Ascending aorta (tissue), 2 donors: Measurements from ENCODE around the gene RALGAPA1. TPM values are rescaled to one million over a fixed set of nuclear protein-coding genes. Genes with fewer than 3 reads are reported as not detected.

Experiments used
- DNase-seq, 2 donors: peaks; one replicate each; pipeline ENCODE4 v3.0.0-alpha.2; 2019; ENCODE audit warnings: low spot score in 2 of 2
- H3K27ac ChIP-seq, 2 donors: fragments of 200-600 bp; sonication (generic); one replicate each; pipeline ENCODE4 v1.5.1; 2016 to 2017; ENCODE audit warnings: mild to moderate bottlenecking in 1 of 2
- H3K27me3 ChIP-seq: fragments of 200-600 bp; sonication (generic); one replicate; pipeline ENCODE4 v1.5.1; 2017
- H3K36me3 ChIP-seq, 2 donors: fragments of 200-600 bp; sonication (generic); one replicate each; pipeline ENCODE4 v1.5.1; 2016
- H3K4me1 ChIP-seq, 2 donors: fragments of 200-600 bp; sonication (generic); one replicate each; pipeline ENCODE4 v1.5.1; 2016 to 2017; ENCODE audit warnings: mild to moderate bottlenecking in 1 of 2
- H3K4me3 ChIP-seq, 2 donors: fragments of 200-600 bp; sonication (generic); one replicate each; pipeline ENCODE4 v1.5.1; 2016 to 2017; ENCODE audit warnings: mild to moderate bottlenecking in 1 of 2
- H3K9me3 ChIP-seq, 2 donors: fragments of 200-600 bp; sonication (generic); one replicate each; pipeline ENCODE4 v1.5.1; 2016
- CTCF ChIP-seq, 3 experiments: fragments of 200-600 bp in 2 of 3; fragments of 450-650 bp in 1 of 3; sonication (generic) in 2 of 3; IDR thresholded peaks; one replicate each; pipeline ENCODE4 v1.5.1; 2016 to 2019; ENCODE audit warnings: antibody characterized with exemption in 3 of 3, mild to moderate bottlenecking in 1 of 3, moderate library complexity in 1 of 3
- intact Hi-C: fragments of 100-400 bp; cut with DNase I; formaldehyde crosslinking; loops from one replicate; pipeline ENCODE4 v1.15.1; 2023
- total RNA-seq: library from RNA; depleted of rRNA; stranded (reverse); fragments of >200 nt; gene quantifications from one replicate; pipeline ENCODE4 v1.1.0, GENCODE V29; 2016

RALGAPA1 gene
- total RNA-seq, 1 donor from 2014 or later = 101 TPM

GRCh38 chr14:35637851-35638250, 171.2 kb downstream of the RALGAPA1 start:
- peaks cover 26 to 67% of the 10 kb centered on the region in 2 donors for H3K36me3 ChIP-seq
- H3K4me3 ChIP-seq = no peak overlapping the region
- H3K9me3 ChIP-seq = peaks cover 0 to 5% of the 10 kb centered on the region in 2 donors
- H3K4me1 ChIP-seq = no peaks in the 10 kb centered on the region
- no peaks in the 10 kb centered on the region for H3K27me3 ChIP-seq
- DNase-seq = no peak
- no peak overlapping the region for H3K27ac ChIP-seq
- intact Hi-C loops = no loop called here
- TF ChIP-seq CTCF (IDR thresholded peaks at IDR 0.05) = no peak

- H3K4me1 ChIP-seq = no peaks in the 10 kb centered on the region
- peaks cover 0 to 4% of the 10 kb centered on the region in 2 donors for H3K9me3 ChIP-seq
- TF ChIP-seq CTCF (IDR thresholded peaks at IDR 0.05) = no peak
- no peak overlapping the region for H3K27ac ChIP-seq
- no peaks in the 10 kb centered on the region for H3K27me3 ChIP-seq
- DNase-seq = no peak
- H3K4me3 ChIP-seq = no peak overlapping the region
- intact Hi-C loops = no loop called here
- peaks cover 22 to 62% of the 10 kb centered on the region in 2 donors for H3K36me3 ChIP-seq
These were observed 171.8 kb downstream of the RALGAPA1 start for GRCh38 chr14:35637269-35637668.

- Histone ChIP-seq H3K4me1 (no peaks in the 10 kb centered on the region), H3K9me3 (no peaks in the 10 kb centered on the region), H3K4me3 (no peak overlapping the region), H3K27ac (no peak overlapping the region), H3K36me3 (peaks cover 19 to 38% of the 10 kb centered on the region in 2 donors), H3K27me3 (no peaks in the 10 kb centered on the region)
- no peak for DNase-seq
- no peak for TF ChIP-seq CTCF (IDR thresholded peaks at IDR 0.05)
- intact Hi-C loops = no loop called here
These were observed 176.4 kb downstream of the RALGAPA1 start for GRCh38 chr14:35632676-35633075.

GRCh38 chr14:35632271-35632670, 176.8 kb downstream of the RALGAPA1 start:
- no peak for DNase-seq
- Histone ChIP-seq H3K4me3 (no peak overlapping the region), H3K9me3 (no peaks in the 10 kb centered on the region), H3K27ac (no peak overlapping the region), H3K36me3 (peaks cover 18 to 34% of the 10 kb centered on the region in 2 donors), H3K4me1 (no peaks in the 10 kb centered on the region), H3K27me3 (no peaks in the 10 kb centered on the region)
- TF ChIP-seq CTCF (IDR thresholded peaks at IDR 0.05) = no peak
- intact Hi-C loops = no loop called here

- DNase-seq = no peak
- Histone ChIP-seq H3K4me1 (no peaks in the 10 kb centered on the region), H3K36me3 (peaks cover 12 to 25% of the 10 kb centered on the region in 2 donors), H3K9me3 (no peaks in the 10 kb centered on the region), H3K27ac (no peak overlapping the region), H3K27me3 (no peaks in the 10 kb centered on the region), H3K4me3 (no peak overlapping the region)
- intact Hi-C loops = no loop called here
- TF ChIP-seq CTCF (IDR thresholded peaks at IDR 0.05) = no peak
These were observed 177.9 kb downstream of the RALGAPA1 start for GRCh38 chr14:35631071-35631805.
